ENCODE results near the gene OR6J1.

GRCh38 chr14:22601456-22601855 is 42.7 kb downstream of the OR6J1 start:
- TF ChIP-seq BCL11A (IDR thresholded peaks at IDR 0.05; ENCODE audit: low read depth, low read length) (no peak), YY1 (IDR thresholded peaks at IDR 0.05; ENCODE audit: low read depth, low read length) (no peak), NFYA (IDR thresholded peaks at IDR 0.05; ENCODE audit: borderline replicate concordance, low read depth, low read length) (no peak), CTCF (IDR thresholded peaks at IDR 0.05 in 2 of 3, conservative IDR thresholded peaks at IDR 0.05 in 1 of 3; ENCODE audit: control insufficient read depth in 2 of 3, extremely low read depth in 1 of 3, insufficient read depth in 1 of 3, low read depth in 3 of 3, low read length in 3 of 3) (no peak), KDM1A (IDR thresholded peaks at IDR 0.05; ENCODE audit: borderline replicate concordance) (no peak), NR2C1 (IDR thresholded peaks at IDR 0.05) (no peak), LARP7 (IDR thresholded peaks at IDR 0.05) (no peak), ZNF24 (IDR thresholded peaks at IDR 0.05) (no peak), EZH2 (IDR thresholded peaks at IDR 0.05; ENCODE audit: borderline replicate concordance, control insufficient read depth, low read depth, low read length) (no peak), FOXK2 (IDR thresholded peaks at IDR 0.05) (no peak), SP1 (IDR thresholded peaks at IDR 0.05; ENCODE audit: low read depth, low read length) (no peak), CBX3 (IDR thresholded peaks at IDR 0.05; ENCODE audit: borderline replicate concordance, low read depth) (no peak), POLR2AphosphoS5 (IDR thresholded peaks at IDR 0.05; ENCODE audit: low read length) (no peak)
- TF ChIP-seq, protein P1, sequence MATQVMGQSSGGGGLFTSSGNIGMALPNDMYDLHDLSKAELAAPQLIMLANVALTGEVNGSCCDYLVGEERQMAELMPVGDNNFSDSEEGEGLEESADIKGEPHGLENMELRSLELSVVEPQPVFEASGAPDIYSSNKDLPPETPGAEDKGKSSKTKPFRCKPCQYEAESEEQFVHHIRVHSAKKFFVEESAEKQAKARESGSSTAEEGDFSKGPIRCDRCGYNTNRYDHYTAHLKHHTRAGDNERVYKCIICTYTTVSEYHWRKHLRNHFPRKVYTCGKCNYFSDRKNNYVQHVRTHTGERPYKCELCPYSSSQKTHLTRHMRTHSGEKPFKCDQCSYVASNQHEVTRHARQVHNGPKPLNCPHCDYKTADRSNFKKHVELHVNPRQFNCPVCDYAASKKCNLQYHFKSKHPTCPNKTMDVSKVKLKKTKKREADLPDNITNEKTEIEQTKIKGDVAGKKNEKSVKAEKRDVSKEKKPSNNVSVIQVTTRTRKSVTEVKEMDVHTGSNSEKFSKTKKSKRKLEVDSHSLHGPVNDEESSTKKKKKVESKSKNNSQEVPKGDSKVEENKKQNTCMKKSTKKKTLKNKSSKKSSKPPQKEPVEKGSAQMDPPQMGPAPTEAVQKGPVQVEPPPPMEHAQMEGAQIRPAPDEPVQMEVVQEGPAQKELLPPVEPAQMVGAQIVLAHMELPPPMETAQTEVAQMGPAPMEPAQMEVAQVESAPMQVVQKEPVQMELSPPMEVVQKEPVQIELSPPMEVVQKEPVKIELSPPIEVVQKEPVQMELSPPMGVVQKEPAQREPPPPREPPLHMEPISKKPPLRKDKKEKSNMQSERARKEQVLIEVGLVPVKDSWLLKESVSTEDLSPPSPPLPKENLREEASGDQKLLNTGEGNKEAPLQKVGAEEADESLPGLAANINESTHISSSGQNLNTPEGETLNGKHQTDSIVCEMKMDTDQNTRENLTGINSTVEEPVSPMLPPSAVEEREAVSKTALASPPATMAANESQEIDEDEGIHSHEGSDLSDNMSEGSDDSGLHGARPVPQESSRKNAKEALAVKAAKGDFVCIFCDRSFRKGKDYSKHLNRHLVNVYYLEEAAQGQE (IDR thresholded peaks at IDR 0.05; ENCODE audit: low read depth, low read length): no peak
